ENCODE results near the gene HAUS1.
A peak's percentile ranks its signal among the peaks of the same experiment; 100 is the strongest.
"Not testable (repeated sequence)": the region's sequence is repeated elsewhere in the genome, so short reads cannot be mapped to it uniquely, and the experiment has no call there.

The HAUS1 gene

DNA sequence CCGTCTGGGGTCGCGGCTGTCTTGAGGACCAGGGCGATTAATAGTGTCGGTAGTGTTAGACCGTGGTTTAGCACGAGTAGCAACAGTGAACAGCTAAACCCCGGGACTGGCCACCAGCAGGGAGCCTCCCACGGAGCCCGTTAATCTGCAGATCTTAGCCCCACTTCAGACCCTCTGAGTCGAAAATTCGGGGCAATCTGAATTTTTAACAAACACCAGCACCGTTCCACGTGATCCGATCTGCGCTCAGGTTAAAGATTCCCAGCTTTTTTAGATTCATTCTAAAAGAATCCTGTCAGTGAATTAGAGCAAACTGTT lies 5.6 kb upstream of the HAUS1 start:
- no peaks in the 10 kb centered on the region for H3K27me3 ChIP-seq (replicated peaks in 2 of 5; ENCODE audit: control insufficient read depth in 4 of 5, insufficient read depth in 5 of 5, low read length in 4 of 5)
- H3K4me3 ChIP-seq (ENCODE audit: control insufficient read depth in 1 of 7, extremely low read depth in 1 of 7, insufficient read depth in 4 of 7, low read depth in 2 of 7, low read length in 6 of 7): peak overlapping the region in 6 of 7 experiments; percentile 12 to 99 (median 97)
- peak overlapping the region; percentile 94 to 97 for H3K27ac ChIP-seq (ENCODE audit: insufficient read depth in 1 of 2, low read depth in 1 of 2, low read length in 2 of 2, poor library complexity in 1 of 2, severe bottlenecking in 2 of 2)
- ChIA-PET CTCF (interaction anchor here (1.0 kb wide), 1 partner anchor 15 kb away, joined by 3 read pairs; no protein-coding TSS in a partner anchor), POLR2A (interaction anchor here (0.6 to 1.0 kb wide), 2 partner anchors 9 to 26 kb away, joined by 3 to 4 read pairs; no protein-coding TSS in a partner anchor)
- 40% methylated on average over 15 of the region's 16 CpGs for WGBS (ENCODE audit: insufficient coverage)
- peaks cover 0 to 10% (median 6%) of the 10 kb centered on the region in 4 experiments for H3K36me3 ChIP-seq (ENCODE audit: control insufficient read depth in 4 of 4, insufficient read depth in 4 of 4, low read length in 3 of 4)
- DNase-seq: no peak
- H3K9me3 ChIP-seq (ENCODE audit: control extremely low read depth in 1 of 5, control insufficient read depth in 4 of 5, insufficient read depth in 2 of 5, low read depth in 1 of 5, low read length in 4 of 5): no peaks in the 10 kb centered on the region
- H3K4me1 ChIP-seq (ENCODE audit: control extremely low read depth in 1 of 4, control insufficient read depth in 4 of 4, insufficient read depth in 4 of 4, low read length in 3 of 4): peaks cover 10 to 26% (median 15%) of the 10 kb centered on the region in 4 experiments

DNA sequence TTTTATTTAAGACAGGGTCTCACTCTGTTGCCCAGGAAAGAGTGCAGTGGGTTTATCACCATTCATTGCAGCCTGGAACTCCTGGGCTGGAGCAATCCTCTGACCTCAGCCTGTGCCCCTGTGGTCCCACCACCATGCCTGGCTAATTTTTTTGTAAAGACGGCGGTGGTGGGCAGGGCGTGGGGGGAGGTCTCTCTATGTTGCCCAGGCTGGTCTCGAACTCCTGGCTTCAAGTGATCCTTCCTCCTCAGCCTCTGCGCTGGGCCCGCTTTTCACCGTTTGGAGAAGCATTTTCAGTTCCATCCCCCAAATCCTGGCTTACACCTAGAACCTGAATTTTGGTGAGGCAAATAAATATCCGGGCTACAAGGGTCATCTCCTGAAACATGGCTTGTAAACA lies 4.7 kb upstream of the HAUS1 start:
- peaks cover 0 to 6% (median 4%) of the 10 kb centered on the region in 4 experiments for H3K36me3 ChIP-seq (ENCODE audit: control insufficient read depth in 4 of 4, insufficient read depth in 4 of 4, low read length in 3 of 4)
- 98% methylated on average over 6 of the region's 8 CpGs for WGBS (ENCODE audit: insufficient coverage)
- no peaks in the 10 kb centered on the region for H3K27me3 ChIP-seq (replicated peaks in 2 of 5; ENCODE audit: control insufficient read depth in 4 of 5, insufficient read depth in 5 of 5, low read length in 4 of 5)
- CTCF ChIA-PET: no interaction called here
- no peak overlapping the region for H3K4me3 ChIP-seq (ENCODE audit: control insufficient read depth in 1 of 7, extremely low read depth in 1 of 7, insufficient read depth in 4 of 7, low read depth in 2 of 7, low read length in 6 of 7)
- no peak for DNase-seq
- no peak overlapping the region for H3K27ac ChIP-seq (ENCODE audit: insufficient read depth in 1 of 2, low read depth in 1 of 2, low read length in 2 of 2, poor library complexity in 1 of 2, severe bottlenecking in 2 of 2)
- peaks cover 10 to 29% (median 19%) of the 10 kb centered on the region in 4 experiments for H3K4me1 ChIP-seq (ENCODE audit: control extremely low read depth in 1 of 4, control insufficient read depth in 4 of 4, insufficient read depth in 4 of 4, low read length in 3 of 4)
- POLR2A ChIA-PET: no interaction called here
- no peaks in the 10 kb centered on the region for H3K9me3 ChIP-seq (ENCODE audit: control extremely low read depth in 1 of 5, control insufficient read depth in 4 of 5, insufficient read depth in 2 of 5, low read depth in 1 of 5, low read length in 4 of 5)

DNA sequence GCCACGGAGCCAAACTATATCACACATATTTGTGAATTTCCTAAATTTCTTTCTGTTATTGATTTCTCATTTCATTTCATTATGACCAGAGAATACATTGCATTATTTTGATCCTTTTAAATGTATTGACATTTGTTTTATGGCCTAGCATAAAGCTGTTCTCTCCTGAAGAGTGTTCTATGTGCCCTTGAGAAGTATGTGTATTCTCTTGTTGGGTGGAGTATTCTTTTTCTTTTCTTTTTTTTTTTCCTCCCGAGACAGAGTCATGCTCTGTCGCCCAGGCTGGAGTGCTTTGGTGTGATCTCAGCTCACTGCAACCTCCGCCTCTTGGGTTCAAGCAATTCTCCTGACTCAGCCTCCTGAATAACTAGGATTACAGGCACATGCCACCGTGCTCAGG lies 5.2 kb downstream of the HAUS1 start:
- no peaks in the 10 kb centered on the region for H3K9me3 ChIP-seq (ENCODE audit: control extremely low read depth in 1 of 5, control insufficient read depth in 4 of 5, insufficient read depth in 2 of 5, low read depth in 1 of 5, low read length in 4 of 5)
- no peaks in the 10 kb centered on the region for H3K27me3 ChIP-seq (replicated peaks in 2 of 5; ENCODE audit: control insufficient read depth in 4 of 5, insufficient read depth in 5 of 5, low read length in 4 of 5)
- no peak for DNase-seq
- no peak overlapping the region for H3K4me3 ChIP-seq (ENCODE audit: control insufficient read depth in 1 of 7, extremely low read depth in 1 of 7, insufficient read depth in 4 of 7, low read depth in 2 of 7, low read length in 6 of 7)
- ChIA-PET CTCF (no interaction called here), POLR2A (no interaction called here)
- H3K27ac ChIP-seq (ENCODE audit: insufficient read depth in 1 of 2, low read depth in 1 of 2, low read length in 2 of 2, poor library complexity in 1 of 2, severe bottlenecking in 2 of 2): peak overlapping the region in 1 of 2 experiments; percentile 36
- 92% methylated on average over 2 of the region's 5 CpGs for WGBS (ENCODE audit: insufficient coverage)
- H3K4me1 ChIP-seq (ENCODE audit: control extremely low read depth in 1 of 4, control insufficient read depth in 4 of 4, insufficient read depth in 4 of 4, low read length in 3 of 4): peaks cover 2 to 7% (median 6%) of the 10 kb centered on the region in 4 experiments
- H3K36me3 ChIP-seq (ENCODE audit: control insufficient read depth in 4 of 4, insufficient read depth in 4 of 4, low read length in 3 of 4): peaks cover 2 to 33% (median 17%) of the 10 kb centered on the region in 4 experiments

DNA sequence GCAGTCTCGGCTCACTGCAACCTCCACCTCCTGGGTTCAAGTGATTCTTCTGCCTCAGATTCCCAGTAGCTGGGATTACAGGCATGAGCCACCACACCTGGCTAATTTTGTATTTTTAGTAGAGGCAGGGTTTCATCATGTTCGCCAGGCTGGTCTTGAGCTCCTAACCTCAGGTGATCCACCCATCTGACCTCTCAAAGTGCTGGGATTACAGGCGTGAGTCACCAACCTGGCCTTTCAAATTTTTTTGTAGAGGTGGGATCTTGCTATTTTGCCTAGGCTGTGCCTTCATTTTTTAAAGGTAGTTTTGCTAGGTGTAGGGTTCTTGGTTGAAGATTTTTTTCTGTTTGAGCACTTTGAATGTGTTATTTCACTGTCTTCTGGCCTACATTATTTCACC lies 6.2 kb downstream of the HAUS1 start:
- ChIA-PET CTCF (interaction anchor here (0.8 kb wide), 1 partner anchor 162 kb away, joined by 3 read pairs; no protein-coding TSS in a partner anchor), POLR2A (no interaction called here)
- no peak for DNase-seq
- Histone ChIP-seq H3K27ac (ENCODE audit: insufficient read depth in 1 of 2, low read depth in 1 of 2, low read length in 2 of 2, poor library complexity in 1 of 2, severe bottlenecking in 2 of 2) (no peak overlapping the region), H3K27me3 (replicated peaks in 2 of 5; ENCODE audit: control insufficient read depth in 4 of 5, insufficient read depth in 5 of 5, low read length in 4 of 5) (no peaks in the 10 kb centered on the region), H3K9me3 (ENCODE audit: control extremely low read depth in 1 of 5, control insufficient read depth in 4 of 5, insufficient read depth in 2 of 5, low read depth in 1 of 5, low read length in 4 of 5) (no peaks in the 10 kb centered on the region), H3K4me1 (ENCODE audit: control extremely low read depth in 1 of 4, control insufficient read depth in 4 of 4, insufficient read depth in 4 of 4, low read length in 3 of 4) (no peaks in the 10 kb centered on the region), H3K4me3 (ENCODE audit: control insufficient read depth in 1 of 7, extremely low read depth in 1 of 7, insufficient read depth in 4 of 7, low read depth in 2 of 7, low read length in 6 of 7) (no peak overlapping the region), H3K36me3 (ENCODE audit: control insufficient read depth in 4 of 4, insufficient read depth in 4 of 4, low read length in 3 of 4) (peaks cover 7 to 40% (median 25%) of the 10 kb centered on the region in 4 experiments)
- 100% methylated on average over 3 of the region's 3 CpGs for WGBS (ENCODE audit: insufficient coverage)

DNA sequence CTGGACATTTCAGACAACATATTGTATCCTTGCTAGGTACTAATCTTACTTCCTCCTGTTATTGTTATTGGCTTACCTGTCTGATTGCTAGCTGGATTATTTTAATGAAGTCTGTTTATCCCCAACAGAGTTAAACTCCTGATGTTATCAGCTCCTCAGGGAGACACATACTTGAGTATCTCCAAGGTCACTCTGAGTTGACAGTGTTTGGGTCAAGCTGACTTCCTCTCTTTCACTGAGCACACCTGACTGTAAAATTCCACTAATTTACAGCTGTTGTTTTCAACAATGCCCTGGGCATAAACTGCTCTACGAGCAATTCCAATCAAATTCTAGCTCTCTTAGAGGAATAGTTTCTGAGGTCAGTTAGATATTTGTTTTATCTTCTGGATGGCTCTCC lies 9.6 kb downstream of the HAUS1 start:
- DNase-seq: no peak
- peaks cover 7 to 40% (median 22%) of the 10 kb centered on the region in 4 experiments for H3K36me3 ChIP-seq (ENCODE audit: control insufficient read depth in 4 of 4, insufficient read depth in 4 of 4, low read length in 3 of 4)
- H3K27ac ChIP-seq (ENCODE audit: insufficient read depth in 1 of 2, low read depth in 1 of 2, low read length in 2 of 2, poor library complexity in 1 of 2, severe bottlenecking in 2 of 2): no peak overlapping the region
- no peaks in the 10 kb centered on the region for H3K27me3 ChIP-seq (replicated peaks in 2 of 5; ENCODE audit: control insufficient read depth in 4 of 5, insufficient read depth in 5 of 5, low read length in 4 of 5)
- CTCF ChIA-PET: interaction anchor here (0.8 to 1.6 kb wide), 4 partner anchors 12 to 132 kb away, joined by 3 to 8 read pairs (median 3); partner anchors contain the start of gene ATP5F1A
- no CpG with 5 or more reads among the region's 1 CpG for WGBS (ENCODE audit: insufficient coverage)
- no peaks in the 10 kb centered on the region for H3K9me3 ChIP-seq (ENCODE audit: control extremely low read depth in 1 of 5, control insufficient read depth in 4 of 5, insufficient read depth in 2 of 5, low read depth in 1 of 5, low read length in 4 of 5)
- H3K4me1 ChIP-seq (ENCODE audit: control extremely low read depth in 1 of 4, control insufficient read depth in 4 of 4, insufficient read depth in 4 of 4, low read length in 3 of 4): no peaks in the 10 kb centered on the region
- no peak overlapping the region for H3K4me3 ChIP-seq (ENCODE audit: control insufficient read depth in 1 of 7, extremely low read depth in 1 of 7, insufficient read depth in 4 of 7, low read depth in 2 of 7, low read length in 6 of 7)
- POLR2A ChIA-PET: no interaction called here

DNA sequence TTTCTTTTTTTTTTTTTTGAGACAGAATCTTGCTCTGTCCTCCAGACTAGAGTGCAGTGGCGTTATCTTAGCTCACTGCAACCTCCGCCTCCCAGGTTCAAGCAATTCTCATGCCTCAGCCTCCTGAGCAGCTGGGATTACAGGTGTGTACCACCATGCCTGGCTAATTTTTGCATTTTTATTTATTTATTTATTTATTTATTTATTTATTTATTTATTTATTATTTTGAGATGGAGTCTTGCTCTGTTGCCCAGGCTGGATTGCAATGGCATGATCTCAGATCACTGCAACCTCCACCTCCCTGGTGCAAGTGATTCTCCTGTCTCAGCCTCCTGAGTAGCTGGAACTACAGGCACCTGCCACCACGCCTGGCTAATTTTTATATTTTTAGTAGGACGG lies 22.4 kb downstream of the HAUS1 start:
- H3K36me3 ChIP-seq (ENCODE audit: control insufficient read depth in 4 of 4, insufficient read depth in 4 of 4, low read length in 3 of 4): peaks cover 15 to 57% (median 40%) of the 10 kb centered on the region in 4 experiments
- 100% methylated on average over 2 of the region's 4 CpGs for WGBS (ENCODE audit: insufficient coverage)
- H3K27me3 ChIP-seq (replicated peaks in 2 of 5; ENCODE audit: control insufficient read depth in 4 of 5, insufficient read depth in 5 of 5, low read length in 4 of 5); H3K27ac ChIP-seq (ENCODE audit: insufficient read depth in 1 of 2, low read depth in 1 of 2, low read length in 2 of 2, poor library complexity in 1 of 2, severe bottlenecking in 2 of 2); H3K4me3 ChIP-seq (ENCODE audit: control insufficient read depth in 1 of 7, extremely low read depth in 1 of 7, insufficient read depth in 4 of 7, low read depth in 2 of 7, low read length in 6 of 7); DNase-seq; POLR2A ChIA-PET; H3K9me3 ChIP-seq (ENCODE audit: control extremely low read depth in 1 of 5, control insufficient read depth in 4 of 5, insufficient read depth in 2 of 5, low read depth in 1 of 5, low read length in 4 of 5); H3K4me1 ChIP-seq (ENCODE audit: control extremely low read depth in 1 of 4, control insufficient read depth in 4 of 4, insufficient read depth in 4 of 4, low read length in 3 of 4): not testable (repeated sequence)
- CTCF ChIA-PET: interaction anchor here (1.9 to 2.8 kb wide), 2 partner anchors 10 to 13 kb away, joined by 4 to 8 read pairs; no protein-coding TSS in a partner anchor

DNA sequence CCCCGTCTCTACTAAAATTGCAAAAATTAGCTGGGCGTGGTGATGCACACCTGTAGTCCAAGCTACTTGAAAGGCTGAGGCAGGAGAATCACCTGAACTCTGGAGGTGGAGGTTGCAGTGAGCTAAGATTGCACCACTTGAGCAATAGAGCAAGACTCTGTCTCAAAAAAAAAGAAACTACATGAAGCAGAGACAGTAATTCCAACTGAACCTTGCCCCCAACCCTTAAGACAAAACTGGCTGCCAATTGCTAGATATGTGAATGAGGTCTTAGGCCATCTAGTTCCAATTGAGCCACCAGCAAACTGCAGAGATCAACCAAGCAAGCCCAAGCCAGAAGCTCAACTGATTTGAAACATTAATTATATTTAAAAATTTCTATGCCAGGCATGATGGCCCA lies 25.9 kb downstream of the HAUS1 start:
- no peaks in the 10 kb centered on the region for H3K9me3 ChIP-seq (ENCODE audit: control extremely low read depth in 1 of 5, control insufficient read depth in 4 of 5, insufficient read depth in 2 of 5, low read depth in 1 of 5, low read length in 4 of 5)
- H3K4me1 ChIP-seq (ENCODE audit: control extremely low read depth in 1 of 4, control insufficient read depth in 4 of 4, insufficient read depth in 4 of 4, low read length in 3 of 4): peaks cover 0 to 2% (median 0%) of the 10 kb centered on the region in 4 experiments
- H3K4me3 ChIP-seq (ENCODE audit: control insufficient read depth in 1 of 7, extremely low read depth in 1 of 7, insufficient read depth in 4 of 7, low read depth in 2 of 7, low read length in 6 of 7): no peak overlapping the region
- CTCF ChIA-PET: interaction anchor here (0.9 kb wide), 1 partner anchor 17 kb away, joined by 3 read pairs; no protein-coding TSS in a partner anchor
- H3K36me3 ChIP-seq (ENCODE audit: control insufficient read depth in 4 of 4, insufficient read depth in 4 of 4, low read length in 3 of 4): peaks cover 14 to 36% (median 28%) of the 10 kb centered on the region in 4 experiments
- DNase-seq: no peak
- no peak overlapping the region for H3K27ac ChIP-seq (ENCODE audit: insufficient read depth in 1 of 2, low read depth in 1 of 2, low read length in 2 of 2, poor library complexity in 1 of 2, severe bottlenecking in 2 of 2)
- WGBS (ENCODE audit: insufficient coverage): 100% methylated on average over 2 of the region's 2 CpGs
- POLR2A ChIA-PET: no interaction called here
- no peaks in the 10 kb centered on the region for H3K27me3 ChIP-seq (replicated peaks in 2 of 5; ENCODE audit: control insufficient read depth in 4 of 5, insufficient read depth in 5 of 5, low read length in 4 of 5)

Data from common myeloid progenitor, CD34-positive (primary cell).